HG02763 (cell line): Measurements from ENCODE around the gene ZNF682.
"Not testable (repeated sequence)": the region's sequence is repeated elsewhere in the genome, so short reads cannot be mapped to it uniquely, and the experiment has no call there.

ENCODE experiments used
- ATAC-seq: cut with Tn5 transposase; IDR thresholded peaks from one replicate; pipeline ENCODE4 v1.9.1; 2021; ENCODE audit warnings: mild to moderate bottlenecking, moderate library complexity; ENCODE audit not compliant: unreplicated experiment

The ZNF682 gene

GRCh38 chr19:20005741-20006140, 33.6 kb downstream of the ZNF682 start:
- ATAC-seq, result no peak

GRCh38 chr19:19997656-19998268, 41.5 kb downstream of the ZNF682 start:
- ATAC-seq, result no peak

- ATAC-seq, result no peak
Observed at GRCh38 chr19:19966862-19967261, 72.4 kb downstream of the ZNF682 start.

- not testable (repeated sequence) for ATAC-seq
Observed at GRCh38 chr19:19966126-19966525, 73.2 kb downstream of the ZNF682 start.

GRCh38 chr19:19964416-19964815, 74.9 kb downstream of the ZNF682 start:
- no peak for ATAC-seq

GRCh38 chr19:19959151-19959799, 80.0 kb downstream of the ZNF682 start:
- not testable (repeated sequence) for ATAC-seq

- ATAC-seq, result not testable (repeated sequence)
Observed at GRCh38 chr19:19957766-19958165, 81.5 kb downstream of the ZNF682 start.

- ATAC-seq, result no peak
Observed at GRCh38 chr19:19956434-19957075, 82.8 kb downstream of the ZNF682 start.

GRCh38 chr19:19955208-19955607, 84.1 kb downstream of the ZNF682 start:
- ATAC-seq, result no peak
